Fibroblast of skin of right biceps (primary cell): Measurements from ENCODE around the gene CEP78.
"Not testable (repeated sequence)": the region's sequence is repeated elsewhere in the genome, so short reads cannot be mapped to it uniquely, and the experiment has no call there.

ENCODE experiments used
- DNase-seq: peaks from one replicate; pipeline ENCODE4 v3.0.0-alpha.2; 2013

The CEP78 gene

GRCh38 chr9:78235762-78236550 is at the start of gene CEP78:
CEP78 (plus strand) TSS chr9:78236075; CDS start chr9:78236351, 276 bp downstream.
- DNase-seq = peak; percentile 93

- no peak for DNase-seq
Observed at GRCh38 chr9:78187763-78188484, 48.0 kb upstream of the CEP78 start.

- no peak for DNase-seq
Observed at GRCh38 chr9:78188594-78188993, 47.3 kb upstream of the CEP78 start.

- DNase-seq = no peak
Observed at GRCh38 chr9:78189001-78189400, 46.9 kb upstream of the CEP78 start.

- no peak for DNase-seq
Observed at GRCh38 chr9:78189461-78189860, 46.4 kb upstream of the CEP78 start.

GRCh38 chr9:78191931-78192330 is 43.9 kb upstream of the CEP78 start:
- no peak for DNase-seq

GRCh38 chr9:78196258-78196657 is 39.6 kb upstream of the CEP78 start:
- DNase-seq = no peak

- not testable (repeated sequence) for DNase-seq
Observed at GRCh38 chr9:78201158-78201777, 34.6 kb upstream of the CEP78 start.

- no peak for DNase-seq
Observed at GRCh38 chr9:78207319-78207718, 28.6 kb upstream of the CEP78 start.

GRCh38 chr9:78207901-78208300 is 28.0 kb upstream of the CEP78 start:
- no peak for DNase-seq

GRCh38 chr9:78209127-78209526 is 26.7 kb upstream of the CEP78 start:
- DNase-seq = no peak

- no peak for DNase-seq
Observed at GRCh38 chr9:78210841-78211301, 25.0 kb upstream of the CEP78 start.

- DNase-seq = no peak
Observed at GRCh38 chr9:78212868-78213267, 23.0 kb upstream of the CEP78 start.

- peak; percentile 17 for DNase-seq
Observed at GRCh38 chr9:78213712-78214111, 22.2 kb upstream of the CEP78 start.

GRCh38 chr9:78214492-78214891 is 21.4 kb upstream of the CEP78 start:
- DNase-seq = no peak

- DNase-seq = peak; percentile 75
Observed at GRCh38 chr9:78215706-78216105, 20.2 kb upstream of the CEP78 start.

- no peak for DNase-seq
Observed at GRCh38 chr9:78218890-78219289, 17.0 kb upstream of the CEP78 start.

GRCh38 chr9:78221425-78221824 is 14.4 kb upstream of the CEP78 start:
- DNase-seq = no peak

GRCh38 chr9:78221841-78222240 is 14.0 kb upstream of the CEP78 start:
- not testable (repeated sequence) for DNase-seq

GRCh38 chr9:78230761-78231160 is 5.1 kb upstream of the CEP78 start:
- no peak for DNase-seq

GRCh38 chr9:78232471-78232870 is 3.4 kb upstream of the CEP78 start:
- DNase-seq = not testable (repeated sequence)

- peak; percentile 54 for DNase-seq
Observed at GRCh38 chr9:78234810-78235209, 1.1 kb upstream of the CEP78 start.

- DNase-seq = peak; percentile 31
Observed at GRCh38 chr9:78235256-78235761, 566 bp upstream of the CEP78 start.

GRCh38 chr9:78236551-78236910 is 656 bp downstream of the CEP78 start:
- peak; percentile 4 for DNase-seq
